ENCODE results near the gene PDE8B. TPM values are rescaled to one million over a fixed set of nuclear protein-coding genes. Genes with fewer than 3 reads are reported as not detected.

PDE8B gene
- total RNA-seq, 1 donor from 2014 or later = 2.0 TPM

- Mint-ChIP-seq H3K4me3 (ENCODE audit: unreplicated experiment) (no peak overlapping the region), H3K27me3 (ENCODE audit: unreplicated experiment) (peaks cover 6% of the 10 kb centered on the region), H3K9me3 (ENCODE audit: unreplicated experiment) (no peaks in the 10 kb centered on the region), H3K4me1 (ENCODE audit: unreplicated experiment) (peaks cover 5% of the 10 kb centered on the region), H3K36me3 (ENCODE audit: unreplicated experiment) (no peaks in the 10 kb centered on the region), H3K27ac (ENCODE audit: unreplicated experiment) (no peak overlapping the region)
- TF ChIP-seq CTCF (IDR thresholded peaks at IDR 0.05) = no peak
- DNase-seq (ENCODE audit: extremely low spot score, unreplicated experiment) = no peak
These were observed 119.4 kb downstream of the PDE8B start for GRCh38 chr5:77329664-77330430.

GRCh38 chr5:77333036-77333435, 122.6 kb downstream of the PDE8B start:
- H3K4me1 Mint-ChIP-seq (ENCODE audit: unreplicated experiment) = no peaks in the 10 kb centered on the region
- no peak for TF ChIP-seq CTCF (IDR thresholded peaks at IDR 0.05)
- H3K9me3 Mint-ChIP-seq (ENCODE audit: unreplicated experiment) = no peaks in the 10 kb centered on the region
- no peak for DNase-seq (ENCODE audit: extremely low spot score, unreplicated experiment)
- peaks cover 6% of the 10 kb centered on the region for H3K27me3 Mint-ChIP-seq (ENCODE audit: unreplicated experiment)
- H3K36me3 Mint-ChIP-seq (ENCODE audit: unreplicated experiment) = no peaks in the 10 kb centered on the region
- no peak overlapping the region for H3K4me3 Mint-ChIP-seq (ENCODE audit: unreplicated experiment)
- no peak overlapping the region for H3K27ac Mint-ChIP-seq (ENCODE audit: unreplicated experiment)

DNA sequence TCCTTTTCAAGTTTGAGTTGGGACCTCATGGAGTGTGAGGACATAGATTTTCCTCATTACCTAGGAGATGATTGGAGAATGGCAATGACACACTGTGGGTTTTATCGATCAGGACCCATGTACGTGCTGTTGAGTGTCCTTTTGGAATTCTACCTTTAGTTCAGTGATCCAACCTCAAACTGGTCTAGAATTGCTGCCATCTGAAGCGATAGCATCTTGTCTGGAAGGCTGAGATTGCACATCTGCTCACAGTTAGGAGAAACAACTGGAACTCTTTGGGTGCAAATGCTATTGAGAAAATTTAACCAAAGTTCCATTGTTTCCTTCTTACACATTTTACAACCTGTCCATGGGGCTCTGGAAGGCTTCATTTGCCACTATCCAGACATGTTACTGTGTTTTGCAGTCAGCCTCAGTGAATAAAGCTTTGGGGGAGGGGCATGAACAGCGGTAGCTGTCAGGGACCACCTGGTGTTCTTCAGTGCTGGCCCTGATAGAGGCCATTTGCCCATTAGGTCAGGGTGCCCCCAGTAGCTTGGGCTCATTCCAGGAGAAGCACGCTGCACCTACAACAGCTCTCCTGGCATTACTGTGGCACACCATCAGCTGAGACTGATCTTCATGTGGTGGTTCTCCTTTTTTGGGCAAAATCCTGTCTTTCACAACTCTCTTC, 123.1 kb downstream of the PDE8B start:
- no peaks in the 10 kb centered on the region for H3K36me3 Mint-ChIP-seq (ENCODE audit: unreplicated experiment)
- no peak for DNase-seq (ENCODE audit: extremely low spot score, unreplicated experiment)
- no peak overlapping the region for H3K4me3 Mint-ChIP-seq (ENCODE audit: unreplicated experiment)
- no peaks in the 10 kb centered on the region for H3K4me1 Mint-ChIP-seq (ENCODE audit: unreplicated experiment)
- H3K27me3 Mint-ChIP-seq (ENCODE audit: unreplicated experiment) = peaks cover 6% of the 10 kb centered on the region
- no peak for TF ChIP-seq CTCF (IDR thresholded peaks at IDR 0.05)
- no peak overlapping the region for H3K27ac Mint-ChIP-seq (ENCODE audit: unreplicated experiment)
- no peaks in the 10 kb centered on the region for H3K9me3 Mint-ChIP-seq (ENCODE audit: unreplicated experiment)

GRCh38 chr5:77337246-77337645, 126.8 kb downstream of the PDE8B start:
- DNase-seq (ENCODE audit: extremely low spot score, unreplicated experiment) = no peak

More at GRCh38 chr5:77337246-77337645, 126.8 kb downstream of the PDE8B start:
- no peak overlapping the region for H3K27ac Mint-ChIP-seq (ENCODE audit: unreplicated experiment)
- no peak for TF ChIP-seq CTCF (IDR thresholded peaks at IDR 0.05)
- no peak overlapping the region for H3K4me3 Mint-ChIP-seq (ENCODE audit: unreplicated experiment)
- H3K36me3 Mint-ChIP-seq (ENCODE audit: unreplicated experiment) = no peaks in the 10 kb centered on the region
- peaks cover 10% of the 10 kb centered on the region for H3K27me3 Mint-ChIP-seq (ENCODE audit: unreplicated experiment)
- no peaks in the 10 kb centered on the region for H3K4me1 Mint-ChIP-seq (ENCODE audit: unreplicated experiment)
- H3K9me3 Mint-ChIP-seq (ENCODE audit: unreplicated experiment) = no peaks in the 10 kb centered on the region

Data from osteocyte (in vitro differentiated cells).